Activated naive CD4-positive, alpha-beta T cell (primary cell): ENCODE measurements around the gene DCTN3.

ENCODE experiments used
- DNase-seq, 4 experiments: peaks; one replicate each; lab custom pipeline; 2025; lab: John Stamatoyannopoulos, UW

DCTN3 gene

DNA sequence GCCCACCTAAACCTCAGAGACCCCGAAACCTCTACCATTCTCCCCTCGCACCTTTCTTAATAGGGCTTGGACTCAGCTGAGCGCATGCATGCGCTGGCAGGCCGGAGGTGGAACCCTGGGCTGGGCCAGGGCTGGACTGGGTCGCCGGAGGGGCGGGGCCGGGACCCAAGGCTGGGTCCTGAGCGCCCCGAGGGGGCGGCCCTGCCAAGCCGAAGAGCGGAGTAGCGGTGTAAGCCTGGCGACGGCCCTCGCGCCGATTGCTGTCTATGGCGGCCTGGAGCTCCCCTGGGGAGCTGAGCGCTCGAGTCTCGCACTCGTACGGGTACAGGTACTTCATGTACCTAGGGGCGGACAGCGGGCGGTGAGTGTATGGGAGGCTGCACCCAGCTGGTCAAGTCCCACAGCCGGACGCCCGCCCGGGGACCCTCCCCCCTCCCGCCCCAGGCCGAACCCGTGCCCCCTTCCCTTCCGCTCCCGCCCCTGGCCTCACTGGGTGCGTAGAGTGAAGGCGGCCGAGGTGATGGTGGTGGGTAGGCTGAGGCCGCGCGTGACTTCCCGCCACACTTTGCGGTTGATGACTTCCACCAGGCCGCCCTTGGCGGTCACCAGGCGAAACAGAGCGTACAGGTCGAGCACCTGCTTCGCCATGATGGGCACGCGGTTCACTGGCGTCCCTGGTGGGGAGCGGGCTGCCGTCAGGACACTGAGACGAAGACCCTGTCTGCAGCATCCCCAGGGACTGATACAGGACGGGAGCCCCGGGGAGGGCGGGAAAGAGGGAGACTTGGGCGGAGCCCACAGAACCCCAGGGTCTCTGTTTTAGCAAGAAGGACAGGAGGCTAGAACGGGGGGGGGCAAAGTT, 3.3 kb upstream of the DCTN3 start:
- peak in 1 of 4 experiments; percentile 36 for DNase-seq

DNA sequence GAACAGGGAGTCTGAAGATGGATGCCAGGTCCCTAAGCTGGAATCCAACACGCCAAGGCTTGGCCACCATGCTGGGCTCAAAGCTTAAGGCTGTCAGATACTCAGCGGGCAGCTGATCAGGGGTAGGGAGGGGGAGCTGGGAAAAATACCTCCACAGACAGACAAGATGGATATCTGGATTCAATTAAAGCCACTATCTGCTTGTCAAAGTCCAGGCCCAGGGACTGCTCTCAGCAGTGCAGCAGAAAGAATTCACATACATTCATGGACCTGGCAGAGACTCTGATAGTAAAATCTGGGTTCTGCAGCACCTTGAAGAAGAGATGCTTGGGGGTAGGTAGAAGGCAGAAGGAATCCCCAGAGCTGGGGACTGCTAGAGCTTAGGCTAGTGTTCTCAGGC, 5.2 kb downstream of the DCTN3 start:
- DNase-seq, result no peak

DNA sequence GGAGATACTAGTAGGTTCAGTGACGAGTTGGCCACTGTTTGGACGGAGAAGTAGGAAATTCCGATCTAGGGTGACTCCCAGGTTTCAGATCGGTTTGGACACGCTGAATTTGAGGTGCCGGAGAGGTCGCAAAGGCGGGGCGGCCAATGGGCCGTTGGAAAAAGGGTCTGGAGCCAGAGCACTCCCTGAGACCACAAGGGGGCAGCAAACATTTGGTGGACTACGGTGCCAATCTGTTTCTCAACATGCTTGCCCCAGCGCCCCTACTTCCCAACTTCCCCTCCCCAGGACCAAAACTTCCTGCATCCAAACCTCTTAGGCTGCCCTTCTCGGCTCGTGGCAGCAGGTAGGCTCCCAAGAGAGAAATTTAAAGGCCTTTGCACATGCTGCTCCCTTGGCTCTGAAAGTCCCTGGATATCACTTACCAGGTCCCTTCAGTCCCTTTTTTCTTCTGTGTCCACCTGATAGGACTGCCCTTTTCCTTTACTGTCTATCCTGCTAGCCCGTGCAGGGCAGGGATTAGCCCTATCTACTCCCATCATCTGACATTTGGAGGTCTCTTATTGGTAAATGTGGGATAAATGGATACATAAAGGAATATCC, 7.4 kb downstream of the DCTN3 start:
- peak; percentile 21 to 56 (median 42) for DNase-seq

DNA sequence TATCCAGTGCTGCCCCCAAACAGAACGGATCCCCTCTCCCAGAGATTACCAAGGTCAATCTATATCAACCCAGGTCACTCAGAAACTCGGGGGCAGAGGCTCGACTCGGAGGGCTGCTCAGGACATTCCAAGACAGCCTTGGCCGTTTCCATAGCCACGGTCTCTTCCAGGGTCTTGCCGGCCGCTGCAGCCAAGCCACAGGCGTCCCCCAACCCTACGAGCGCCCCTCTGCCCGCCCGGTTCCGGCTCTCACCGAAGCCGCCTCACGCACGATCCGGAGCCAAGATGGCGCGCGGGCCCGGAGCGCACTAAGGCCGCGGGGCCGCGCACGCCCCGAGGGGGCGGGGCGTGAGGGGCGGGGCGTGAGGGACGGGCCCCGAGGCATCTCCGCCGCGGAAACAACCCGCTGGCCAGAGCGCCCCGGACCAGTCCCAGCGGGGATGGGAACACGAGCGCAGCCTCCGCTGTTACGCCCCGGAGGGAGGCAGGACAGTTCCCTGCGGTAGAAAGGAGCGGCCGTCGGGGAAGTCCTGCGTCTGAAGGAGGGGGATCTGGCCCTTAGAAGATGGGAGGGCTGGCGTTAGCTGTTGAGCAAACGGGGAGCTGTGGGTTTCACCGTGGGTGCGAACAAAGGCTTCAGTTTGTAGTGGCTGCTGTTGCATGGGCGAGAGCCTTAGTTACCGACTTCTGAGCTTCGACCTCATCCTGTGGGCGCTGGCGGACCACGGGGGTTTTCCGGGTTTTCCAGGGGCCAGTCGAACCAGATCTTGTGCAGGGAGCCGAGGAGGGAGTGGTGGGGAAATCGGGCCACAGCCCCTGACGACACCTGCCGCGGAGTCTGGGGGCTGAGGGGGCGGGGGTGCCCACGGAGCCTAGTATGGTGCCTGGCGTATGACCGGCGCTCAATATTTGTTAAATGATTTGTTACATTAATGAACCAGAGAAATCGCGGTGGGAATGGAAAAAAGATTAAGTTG, 8.2 kb downstream of the DCTN3 start, which contains the start of gene RPP25L:
Gene RPP25L (minus strand): TSS at position 287 of the 977 bp plus-strand sequence. CDS start 801 bp downstream, outside the sequence.
- DNase-seq, result peak; percentile 56 to 86 (median 63)

DNA sequence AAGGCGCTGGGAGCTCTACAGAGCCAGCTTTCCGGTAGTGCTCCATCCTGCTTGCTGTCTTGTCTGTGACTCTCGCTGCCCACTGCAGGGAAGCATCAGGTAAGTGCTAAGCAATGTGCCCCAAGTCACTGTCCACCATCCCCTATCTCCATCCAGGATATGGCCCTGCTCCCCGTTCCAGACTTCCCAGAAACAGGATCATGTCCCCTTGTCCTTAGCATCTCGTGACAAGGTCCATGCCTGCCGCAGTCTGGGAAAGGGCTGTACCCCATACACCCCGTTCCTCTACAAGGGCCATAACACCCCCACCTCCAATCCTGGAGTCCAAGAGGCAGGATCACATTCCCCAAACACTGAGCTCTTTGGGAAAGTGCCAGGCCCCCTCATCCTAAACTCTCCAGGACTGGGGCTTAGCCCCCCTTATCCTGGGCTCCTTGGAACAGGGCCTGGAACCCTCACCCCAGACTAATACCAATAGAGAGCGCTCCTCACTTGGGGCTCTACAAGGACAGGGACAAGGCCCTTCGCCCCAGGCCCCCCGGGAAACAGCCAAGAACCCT, 9.0 kb downstream of the DCTN3 start:
- DNase-seq, result no peak

DNA sequence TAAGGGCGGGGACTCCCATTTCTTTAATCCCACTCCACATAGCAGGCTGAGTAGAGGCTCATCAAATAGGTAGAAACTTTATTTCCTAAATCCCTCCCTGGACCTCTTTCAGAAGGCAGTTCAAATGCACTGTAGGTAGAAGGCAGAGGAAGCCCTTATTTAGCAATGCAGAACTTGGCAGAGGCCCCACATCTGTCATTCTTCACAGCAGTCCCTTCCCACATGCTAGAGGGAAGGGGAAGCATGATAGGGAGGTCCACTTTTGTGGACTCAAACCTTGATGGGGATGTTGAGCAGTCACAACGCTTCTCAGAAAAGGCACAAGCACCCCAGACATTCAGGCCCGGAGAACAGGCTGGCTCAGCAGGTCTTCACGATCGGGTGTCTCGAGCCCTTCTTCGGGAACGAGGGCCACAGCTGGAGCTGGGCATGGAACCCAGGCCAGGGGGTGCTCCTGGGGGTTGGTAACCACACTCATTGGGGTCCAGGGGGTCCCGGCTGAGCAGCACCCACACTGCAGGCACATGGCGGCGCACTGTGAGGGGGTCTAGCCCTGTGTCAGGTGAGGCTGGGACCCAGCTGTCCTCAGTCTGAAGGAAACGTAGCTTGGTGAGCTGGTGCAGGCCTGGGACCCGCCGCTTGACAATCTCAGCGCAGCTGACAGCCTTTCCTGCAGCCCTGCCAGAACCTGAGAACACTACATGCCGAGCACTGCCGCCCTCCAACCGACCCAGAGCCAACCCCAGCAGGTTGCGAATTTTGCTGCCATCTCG, 9.7 kb downstream of the DCTN3 start:
- no peak for DNase-seq

DNA sequence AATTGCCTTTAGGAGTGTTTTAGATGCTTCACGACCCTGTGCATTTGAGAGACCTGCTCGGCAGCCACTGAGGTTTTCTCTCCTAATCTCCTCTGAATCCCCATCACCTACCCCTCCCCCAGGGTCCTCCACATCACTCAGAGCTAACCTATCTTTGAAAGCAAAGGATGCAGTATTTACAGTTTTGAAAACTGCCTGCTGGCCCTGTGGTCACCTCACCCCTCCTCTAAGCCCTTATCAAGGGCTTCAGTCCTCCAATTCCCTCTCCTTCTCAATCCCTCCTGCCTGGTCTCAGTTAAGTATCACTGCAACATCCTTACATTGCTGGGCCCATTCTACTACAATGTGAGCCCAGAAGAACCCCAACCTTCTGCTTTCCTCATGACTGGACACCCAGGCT, 13.0 kb downstream of the DCTN3 start:
- DNase-seq, result no peak

DNA sequence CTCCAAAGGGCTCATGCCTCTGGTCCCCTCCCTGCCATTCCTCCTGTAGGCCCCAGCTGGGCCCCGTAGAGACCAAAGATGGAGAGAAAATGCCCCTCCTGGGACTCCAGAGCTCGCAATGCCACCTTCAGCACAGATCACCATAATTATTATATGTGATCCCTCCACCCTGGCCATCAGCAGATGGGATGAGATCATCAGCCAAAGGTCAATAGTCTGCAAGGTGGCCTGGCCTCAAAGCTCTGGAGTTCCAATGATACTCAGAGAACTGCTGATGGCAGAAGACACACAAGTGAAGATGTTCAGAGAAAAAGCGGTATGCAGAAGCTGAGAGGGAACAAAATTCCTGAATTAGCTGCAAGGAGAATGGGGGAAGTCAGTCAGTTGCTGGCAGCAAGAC, 13.4 kb downstream of the DCTN3 start:
- DNase-seq, result no peak

DNA sequence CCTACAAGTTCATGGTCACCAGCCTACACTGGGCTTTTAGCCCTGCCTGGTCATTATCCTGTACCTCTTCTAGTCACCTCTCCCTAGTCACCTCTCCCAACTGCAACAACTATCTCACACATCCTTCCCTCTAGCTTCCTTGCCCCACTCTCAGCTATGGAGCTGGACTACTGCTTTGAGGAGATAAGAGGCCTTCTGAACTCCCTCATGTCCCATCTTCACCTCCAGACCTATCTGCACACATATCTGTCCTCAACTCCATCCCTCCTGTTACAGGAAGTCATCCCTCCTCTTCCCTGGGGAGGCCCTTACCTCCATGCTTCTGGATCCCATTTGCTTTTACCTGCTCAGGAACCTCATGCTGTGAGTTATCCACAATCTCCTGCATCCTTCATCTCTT, 14.1 kb downstream of the DCTN3 start:
- no peak for DNase-seq

DNA sequence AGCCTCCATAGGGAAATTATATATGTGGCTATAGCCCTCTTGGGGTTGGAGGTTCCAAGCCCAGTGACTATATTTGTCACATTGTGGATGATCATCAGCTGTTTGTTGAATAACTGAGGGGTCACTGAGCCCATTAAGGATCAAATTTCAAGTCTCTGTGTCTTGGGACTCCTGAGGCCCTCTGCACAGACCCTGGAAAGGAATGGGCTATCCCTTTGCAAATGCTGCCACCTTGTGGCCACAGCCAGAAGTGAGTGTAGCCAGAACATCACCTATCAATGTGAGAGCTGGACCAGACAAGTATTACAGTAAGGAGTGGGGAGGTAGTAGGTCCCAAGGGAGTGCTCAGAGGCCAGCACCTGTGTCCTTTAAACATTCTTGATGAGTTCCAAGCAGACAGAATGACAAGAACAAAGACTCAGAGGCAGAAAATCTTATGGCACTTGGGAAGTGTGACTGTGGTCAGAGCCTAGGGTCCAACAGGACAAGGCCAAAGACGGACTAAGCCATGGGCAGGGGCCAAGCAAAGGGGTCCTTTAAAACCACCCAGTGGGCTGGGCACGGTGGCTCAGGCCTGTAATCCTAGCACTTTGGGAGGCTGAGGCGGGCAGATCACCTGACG, 16.6 kb downstream of the DCTN3 start:
- DNase-seq, result peak; percentile 59 to 75 (median 70)

DNA sequence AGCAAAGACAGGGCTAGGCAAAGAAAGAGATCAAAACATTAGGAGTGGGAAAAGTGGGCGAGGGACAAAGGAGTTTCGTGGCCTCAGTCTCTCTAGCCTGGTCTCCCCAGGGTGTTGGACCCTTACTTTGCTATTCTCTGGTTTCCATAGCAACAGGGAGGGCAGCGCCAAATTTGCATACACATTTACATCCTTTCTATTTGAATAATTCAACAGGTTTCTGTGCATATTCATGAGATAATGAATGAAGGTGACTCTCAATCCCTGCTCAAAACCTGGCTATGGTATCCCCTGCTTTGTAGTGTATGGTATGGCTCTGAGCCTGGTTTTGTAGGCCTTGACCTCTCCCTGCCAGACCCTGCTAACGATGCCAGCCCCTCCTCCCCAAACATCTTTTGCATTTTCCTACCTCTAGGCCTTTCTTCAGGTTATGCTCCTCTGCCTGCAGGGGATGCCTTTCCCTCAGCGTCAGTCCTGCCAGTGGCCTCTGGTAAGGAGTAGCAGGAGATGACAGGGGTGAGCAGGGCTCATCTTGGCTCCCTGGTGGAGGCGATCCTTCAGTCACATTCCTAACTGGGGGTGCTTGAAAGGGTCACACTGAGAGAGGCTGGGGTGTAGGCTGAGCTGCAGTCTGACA, 18.2 kb downstream of the DCTN3 start:
- no peak for DNase-seq

DNA sequence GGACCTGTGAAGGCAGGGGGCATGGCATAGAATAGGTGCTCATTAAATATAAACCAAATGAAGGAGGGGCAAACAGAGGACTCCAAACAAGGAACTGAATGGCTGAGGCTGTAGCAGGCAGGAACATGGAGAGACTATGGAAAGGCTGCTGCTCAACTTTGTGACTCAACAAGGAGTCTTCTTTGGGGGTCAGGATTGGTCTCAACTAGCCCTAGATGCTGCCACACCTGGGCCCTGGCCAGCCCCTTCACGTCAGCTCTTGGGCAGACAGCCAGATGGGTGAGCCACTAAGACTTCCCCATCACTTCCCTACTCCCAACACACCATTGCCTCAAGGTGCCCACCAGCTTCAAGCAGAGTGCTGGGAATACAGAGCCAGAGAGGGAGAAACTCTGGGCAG, 19.4 kb downstream of the DCTN3 start:
- no peak for DNase-seq

DNA sequence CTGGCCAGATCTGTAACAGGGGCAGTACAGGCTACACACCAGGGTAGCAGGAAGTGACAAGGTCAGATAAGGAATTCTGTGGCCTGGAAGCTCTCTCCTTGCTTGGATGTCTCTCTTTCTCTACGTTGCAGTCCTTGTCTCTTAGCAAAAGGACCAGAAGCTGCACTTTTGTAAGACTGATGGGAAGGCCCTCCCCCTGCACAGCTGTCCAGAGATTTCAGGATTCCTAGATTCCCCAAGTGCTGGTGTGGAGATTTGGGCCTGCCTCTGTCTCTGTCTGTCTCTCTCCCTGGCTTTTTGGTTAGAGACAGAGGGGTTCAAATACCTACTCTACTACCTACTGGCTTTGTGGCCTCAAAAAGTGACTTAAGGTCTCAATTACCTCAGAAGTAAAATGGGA, 20.7 kb downstream of the DCTN3 start:
- no peak for DNase-seq

DNA sequence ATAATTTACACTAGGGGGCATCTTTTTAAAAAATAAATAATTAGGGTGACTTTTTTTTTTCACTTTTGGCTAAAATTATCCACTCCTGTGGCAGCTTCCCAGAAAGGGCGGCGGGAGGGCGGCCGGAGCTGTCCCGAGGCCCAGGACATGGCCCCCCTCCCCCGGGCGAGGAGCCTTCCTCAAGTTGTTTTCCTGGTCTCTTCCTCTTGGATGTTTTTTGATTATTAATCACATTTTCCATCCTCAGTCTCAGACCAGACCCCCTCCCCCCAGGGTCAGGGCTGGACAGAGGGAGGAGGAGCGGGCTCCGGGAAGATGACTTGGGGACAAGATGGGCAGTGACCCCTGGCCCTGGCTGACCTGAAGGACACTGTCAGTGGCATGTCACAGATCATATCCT, 26.1 kb downstream of the DCTN3 start:
- no peak for DNase-seq

DNA sequence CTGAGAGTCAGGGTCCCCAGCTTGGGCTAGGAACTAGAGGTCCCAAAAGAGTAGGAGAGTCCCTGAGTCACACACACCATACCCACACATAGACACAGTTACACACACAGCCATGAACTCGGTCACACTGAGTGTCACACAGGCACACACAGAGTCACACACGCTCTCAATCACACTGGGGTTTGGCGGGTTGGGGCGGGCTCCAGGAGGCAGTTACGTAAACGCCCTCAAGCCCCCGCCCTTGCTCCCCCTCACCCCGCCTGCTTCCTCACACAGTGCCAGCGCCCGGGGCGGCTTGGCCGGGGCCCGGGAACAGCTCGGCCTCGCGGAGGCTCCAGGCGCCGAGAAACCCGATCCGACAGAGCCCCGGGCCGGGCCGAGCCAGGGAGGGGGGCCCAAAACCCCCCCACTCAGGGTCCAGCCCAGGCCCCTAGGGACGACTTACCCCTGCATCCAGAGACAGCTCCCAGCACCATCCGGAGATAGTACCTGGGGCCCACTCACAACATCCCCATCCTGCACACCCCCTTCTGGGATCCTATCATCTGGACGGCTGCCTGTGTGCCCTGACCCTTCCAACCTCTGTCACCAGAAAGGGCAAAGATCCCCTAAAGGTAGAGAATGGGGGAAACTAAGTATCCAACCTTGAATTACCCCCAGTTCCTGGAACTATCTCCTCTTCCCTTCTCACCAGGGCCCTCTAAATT, 27.2 kb downstream of the DCTN3 start:
- DNase-seq, result no peak

DNA sequence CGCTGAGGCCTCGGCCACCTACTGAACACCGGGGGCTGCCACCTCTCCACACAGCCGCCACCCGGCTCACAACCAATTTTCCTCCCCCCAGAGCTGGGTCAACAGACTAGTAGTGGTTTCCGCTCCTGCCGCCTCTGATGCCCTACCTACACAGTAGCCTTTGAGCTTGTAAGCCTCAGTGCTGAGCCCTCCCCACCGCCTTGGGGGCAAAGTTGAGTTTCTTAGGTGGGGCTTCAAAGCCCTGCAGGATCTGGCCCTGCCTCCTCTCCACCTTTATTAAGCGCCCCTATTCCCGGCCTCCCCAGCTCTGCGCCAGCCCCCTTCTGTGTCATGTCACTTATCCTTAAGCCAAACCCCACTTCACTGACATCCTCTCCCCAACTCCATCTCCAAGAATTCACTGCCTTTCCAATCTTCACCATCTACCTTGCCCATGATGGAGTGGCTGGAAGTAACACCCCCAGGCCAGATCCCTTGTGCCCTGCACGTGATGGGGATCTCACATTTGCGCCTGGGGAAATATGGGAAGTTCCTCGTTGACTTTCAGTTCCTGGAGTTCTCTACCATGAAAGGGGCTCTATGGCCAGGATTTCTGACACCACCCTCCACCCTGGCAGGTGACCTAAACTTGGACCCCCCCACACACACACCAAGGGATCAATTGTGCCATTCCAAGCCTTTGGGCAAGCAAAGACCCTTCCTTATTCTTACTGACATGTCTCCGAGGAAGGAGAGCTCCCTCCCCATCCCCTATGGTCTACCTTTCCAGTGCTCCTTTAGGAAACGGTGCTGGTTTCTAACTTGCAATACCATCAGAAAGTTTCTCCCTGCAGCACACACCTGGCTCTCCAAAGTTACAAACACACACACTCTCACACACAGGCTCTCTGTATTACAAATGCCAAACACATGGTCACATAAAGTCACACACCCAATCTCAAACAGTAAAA, 28.1 kb downstream of the DCTN3 start:
- DNase-seq, result no peak

DNA sequence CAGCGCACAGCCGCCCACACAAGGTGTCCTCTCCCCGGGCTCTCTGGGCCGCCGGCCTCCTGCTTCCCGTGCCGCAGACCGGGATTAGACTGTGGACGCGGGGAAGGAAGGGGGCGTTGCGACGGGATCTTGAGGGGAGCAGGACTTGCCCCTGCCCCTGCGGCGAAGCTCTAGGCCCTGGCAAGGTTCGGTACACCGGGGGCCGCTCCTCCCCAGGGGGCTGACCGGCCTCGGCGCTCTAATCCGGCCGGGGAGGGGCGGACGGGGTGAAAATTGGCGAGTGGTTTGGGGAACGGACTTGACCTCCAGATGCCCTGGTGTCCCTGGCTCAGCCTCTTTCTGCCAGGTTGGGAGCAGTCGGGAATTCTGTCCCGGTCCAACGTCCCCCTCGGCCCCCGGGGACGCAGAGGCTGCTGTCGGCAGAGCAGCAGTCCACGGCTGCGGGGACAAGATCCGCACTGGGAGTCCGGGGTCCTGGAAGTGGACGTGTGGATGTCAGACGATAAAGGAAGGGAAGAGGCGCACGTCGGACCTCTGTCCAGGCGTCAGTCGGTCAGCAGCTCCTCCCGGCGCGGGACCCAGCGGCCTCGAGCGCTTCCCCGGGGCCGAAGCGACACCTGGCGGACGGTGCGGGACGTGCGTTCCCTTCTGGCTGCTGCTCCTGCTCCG, 28.9 kb downstream of the DCTN3 start:
- peak; percentile 62 to 77 (median 72) for DNase-seq
